CD4-positive, alpha-beta T cell treated with Interleukin-21 for 1 hour (primary cell): ENCODE results near the gene ARL6.

ENCODE experiments used
- DNase-seq: peaks from one replicate; pipeline ENCODE4 v3.0.0-alpha.2; 2020

Gene ARL6, protein sequence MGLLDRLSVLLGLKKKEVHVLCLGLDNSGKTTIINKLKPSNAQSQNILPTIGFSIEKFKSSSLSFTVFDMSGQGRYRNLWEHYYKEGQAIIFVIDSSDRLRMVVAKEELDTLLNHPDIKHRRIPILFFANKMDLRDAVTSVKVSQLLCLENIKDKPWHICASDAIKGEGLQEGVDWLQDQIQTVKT

GRCh38 chr3:97764407-97765238 lies at the start of gene ARL6:
Gene ARL6 (plus strand): TSS chr3:97764758. CDS start chr3:97768108, 3,350 bp downstream.
- peak; percentile 70 for DNase-seq

- peak; percentile 63 for DNase-seq
These were observed 45.3 kb upstream of the ARL6 start for GRCh38 chr3:97719156-97719821.

- DNase-seq = no peak
These were observed 44.1 kb upstream of the ARL6 start for GRCh38 chr3:97720417-97720816.

GRCh38 chr3:97721446-97721845 lies 43.1 kb upstream of the ARL6 start:
- no peak for DNase-seq

DNA sequence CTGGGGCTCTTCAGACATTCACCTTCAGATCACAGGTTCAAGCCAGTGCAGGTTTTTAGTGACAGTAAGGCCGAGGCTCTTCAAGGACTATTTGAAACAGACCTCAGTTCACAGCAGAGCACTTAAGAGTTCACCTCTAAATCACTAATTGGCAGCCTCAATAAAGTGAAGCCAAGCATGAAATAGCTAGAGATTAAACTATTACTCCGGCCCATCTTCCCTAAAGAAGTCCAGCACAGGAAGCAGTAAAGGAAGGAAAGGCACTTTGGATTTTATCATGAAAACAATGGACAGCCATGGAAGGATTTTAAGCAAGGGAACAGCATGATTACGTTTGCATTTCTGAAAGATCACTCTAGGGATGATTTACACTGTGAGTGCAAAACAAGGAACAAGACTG lies 27.6 kb upstream of the ARL6 start:
- no peak for DNase-seq

- DNase-seq = no peak
These were observed 25.8 kb upstream of the ARL6 start for GRCh38 chr3:97738761-97739160.

GRCh38 chr3:97742036-97742435 lies 22.5 kb upstream of the ARL6 start:
- DNase-seq = no peak

- no peak for DNase-seq
These were observed 20.3 kb upstream of the ARL6 start for GRCh38 chr3:97744289-97744688.

DNA sequence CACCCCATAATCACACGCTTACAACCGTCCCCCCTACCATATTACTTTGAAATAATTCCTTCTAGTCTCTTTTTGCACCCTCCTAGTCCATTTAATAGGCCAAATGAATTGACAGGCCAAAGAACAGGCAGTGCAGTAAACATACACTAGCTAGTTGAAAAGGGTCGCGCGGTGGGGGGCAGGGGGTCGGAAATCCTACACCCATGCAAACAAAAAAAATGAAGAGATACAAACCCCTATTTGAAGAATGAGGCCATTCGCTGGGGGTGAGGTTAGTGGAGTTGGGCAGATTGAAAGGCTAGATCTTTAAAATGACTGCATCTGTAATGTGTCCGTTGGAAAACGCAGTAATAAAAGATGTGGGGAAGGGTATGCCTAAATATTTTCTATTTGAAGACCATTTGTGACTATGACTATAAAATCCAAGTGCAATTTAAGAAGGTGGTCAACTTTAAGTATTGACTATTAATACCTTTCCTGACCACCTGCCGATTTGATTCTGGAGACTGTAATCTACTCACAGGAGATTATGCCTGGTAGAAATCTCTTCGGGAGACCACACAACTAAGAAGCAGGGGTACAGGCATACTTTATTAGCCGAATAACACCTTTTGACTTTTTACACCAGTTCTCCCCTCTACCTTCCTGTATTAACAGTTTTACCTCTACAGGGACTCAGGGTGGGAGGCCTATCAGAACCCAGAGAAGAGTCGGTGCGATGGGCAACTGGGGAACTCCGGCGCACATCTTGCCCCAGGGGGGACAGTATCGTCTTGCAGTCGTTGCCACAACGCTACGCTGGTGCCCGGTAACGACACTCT lies 762 bp upstream of the ARL6 start:
- DNase-seq = no peak

DNA sequence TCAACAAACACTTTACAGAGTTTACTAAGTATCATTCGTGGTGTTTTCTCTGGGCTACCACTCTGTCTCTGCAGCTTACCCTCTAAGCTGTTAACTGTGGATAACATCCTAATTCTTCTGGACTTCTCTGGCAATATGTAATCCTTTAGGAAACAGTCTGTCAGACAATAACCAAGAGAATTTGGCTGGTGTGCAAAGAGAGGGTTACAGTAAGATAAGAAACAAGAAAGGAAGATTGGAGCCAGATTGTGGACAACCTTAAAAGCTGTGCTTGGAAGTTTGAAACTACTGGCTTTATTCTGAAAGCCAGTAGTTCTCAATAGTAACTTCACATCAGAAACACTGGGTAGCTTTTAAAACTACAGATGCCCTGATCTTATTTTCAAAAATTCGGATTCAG lies 778 bp downstream of the ARL6 start:
- no peak for DNase-seq

- no peak for DNase-seq
These were observed 8.4 kb downstream of the ARL6 start for GRCh38 chr3:97772926-97773325.

- DNase-seq = no peak
These were observed 13.6 kb downstream of the ARL6 start for GRCh38 chr3:97778152-97778551.

DNA sequence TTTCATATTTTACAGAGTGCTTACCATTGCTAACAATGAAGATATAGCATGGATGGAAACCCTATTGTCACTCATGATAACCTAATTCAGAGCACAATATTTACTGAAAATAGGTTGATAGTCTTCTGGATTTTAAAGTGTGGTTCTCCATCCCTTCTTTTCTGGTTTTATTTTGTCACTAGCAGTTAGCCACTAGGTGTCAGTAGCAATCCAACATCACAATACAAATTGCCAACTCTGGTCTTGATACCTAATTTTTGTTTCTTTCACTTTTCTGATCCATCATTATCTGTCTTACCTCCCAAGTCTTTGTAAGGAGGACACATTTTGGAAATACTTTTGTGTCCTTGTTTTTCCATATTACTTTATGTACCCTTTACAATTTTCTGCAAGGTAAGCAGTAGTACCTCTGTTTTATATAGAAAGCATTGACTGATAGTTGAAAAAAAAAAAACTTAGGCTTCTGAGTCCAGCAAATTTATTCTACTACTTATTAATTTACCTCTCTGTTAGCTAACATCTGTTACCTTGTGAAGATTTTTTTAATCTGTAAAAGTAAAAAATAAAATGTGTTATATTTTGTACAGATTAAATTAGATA lies 29.0 kb downstream of the ARL6 start:
- peak; percentile 71 for DNase-seq

DNA sequence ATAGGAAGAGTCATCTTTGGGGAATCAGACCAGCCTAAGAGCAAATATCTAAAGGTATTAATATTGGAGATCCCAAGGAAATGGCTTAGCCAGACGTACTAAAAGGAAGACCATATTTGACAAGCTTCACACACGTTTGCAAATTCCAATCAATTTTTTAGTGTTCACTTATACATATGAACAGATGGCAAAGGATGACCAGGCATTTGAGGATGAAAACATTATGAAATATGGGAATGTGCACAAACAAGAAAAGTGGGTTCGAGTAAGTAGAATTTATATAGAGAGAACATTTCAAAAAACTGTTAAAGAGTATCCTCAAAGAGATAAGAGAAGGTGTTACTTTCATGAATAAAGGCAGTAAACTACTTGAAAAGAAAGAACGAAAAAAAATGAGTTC lies 31.4 kb downstream of the ARL6 start:
- no peak for DNase-seq

DNA sequence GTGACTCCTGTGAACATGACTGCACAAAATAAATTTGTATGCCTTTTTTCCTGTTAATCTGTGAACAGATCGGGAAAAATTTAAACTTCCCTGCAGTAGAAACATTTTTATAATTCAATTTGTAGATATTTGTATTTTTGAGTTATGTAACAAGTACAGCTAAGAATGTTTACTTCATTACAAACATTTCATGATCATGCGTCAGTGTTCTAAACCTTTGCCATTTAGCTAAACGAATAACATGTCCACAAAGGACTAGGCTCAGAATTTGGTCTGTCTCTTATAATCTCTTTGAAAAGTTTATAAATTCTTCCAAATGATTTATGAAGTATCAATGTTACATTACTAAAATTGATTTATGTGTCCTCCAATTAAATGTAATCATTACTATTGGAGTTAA lies 39.9 kb downstream of the ARL6 start:
- DNase-seq = no peak

DNA sequence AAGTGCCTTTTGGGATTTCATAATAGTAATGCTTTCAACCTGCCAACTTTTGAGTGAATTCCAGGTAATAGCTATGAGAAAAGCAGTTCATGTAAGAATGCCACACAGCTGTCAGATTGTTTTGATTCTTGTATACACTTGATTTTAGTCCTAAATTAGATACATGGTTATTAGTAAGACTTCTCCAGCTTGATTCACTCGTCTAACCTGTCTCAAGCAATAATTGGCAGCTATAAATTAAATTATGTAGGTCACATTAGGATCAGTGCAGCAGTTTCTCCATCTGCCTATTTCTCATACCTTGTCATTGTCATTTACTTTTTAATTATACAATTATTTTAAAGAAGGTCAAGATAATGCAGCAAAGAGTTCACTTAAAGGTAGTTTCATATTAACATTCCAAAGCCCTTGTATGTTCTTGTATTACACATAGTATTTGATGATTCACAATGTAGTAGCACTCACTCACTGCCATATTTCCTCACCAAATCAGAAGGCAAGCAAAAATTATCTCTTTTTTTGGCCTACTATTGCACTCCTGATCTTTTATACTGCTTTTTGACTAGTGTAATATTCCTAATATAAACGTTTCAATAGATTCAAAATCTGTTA lies 46.3 kb downstream of the ARL6 start:
- no peak for DNase-seq

DNA sequence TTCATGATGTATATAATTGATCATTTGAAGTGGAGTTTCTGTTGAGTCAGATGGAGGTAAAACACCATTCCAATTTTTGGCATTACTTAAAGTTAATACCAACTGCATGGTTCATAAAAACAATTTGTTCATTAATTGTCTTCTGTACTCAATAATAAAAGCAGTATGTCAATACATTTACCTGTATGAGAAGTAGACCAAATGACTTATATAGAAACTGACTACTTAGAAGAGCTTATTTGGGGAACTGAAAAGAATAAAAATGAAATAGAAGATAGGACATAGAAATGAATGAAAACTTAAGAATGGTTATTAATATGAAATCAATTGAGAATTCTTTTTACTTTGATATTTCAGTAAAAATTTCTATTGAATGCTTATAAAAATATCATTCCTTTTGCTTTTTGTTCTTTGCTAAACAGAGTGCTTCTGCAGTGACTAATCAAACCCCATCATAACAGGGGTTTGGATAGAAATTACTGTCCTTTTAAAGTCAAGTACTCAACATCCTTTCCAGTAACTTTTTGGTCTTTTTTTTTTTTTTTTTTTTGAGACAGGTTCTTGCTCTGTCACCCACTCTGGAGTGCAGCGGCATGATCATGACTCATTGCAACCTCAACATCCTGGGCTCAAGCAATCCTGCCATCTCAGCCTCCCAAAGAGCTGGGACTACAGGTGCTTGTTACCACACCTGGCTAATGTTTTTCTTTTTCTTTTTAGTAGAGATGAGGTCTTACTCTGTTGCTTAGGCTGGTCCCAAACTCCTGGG lies 50.8 kb downstream of the ARL6 start:
- peak; percentile 9 for DNase-seq

- no peak for DNase-seq
These were observed 52.3 kb downstream of the ARL6 start for GRCh38 chr3:97816811-97817210.

DNA sequence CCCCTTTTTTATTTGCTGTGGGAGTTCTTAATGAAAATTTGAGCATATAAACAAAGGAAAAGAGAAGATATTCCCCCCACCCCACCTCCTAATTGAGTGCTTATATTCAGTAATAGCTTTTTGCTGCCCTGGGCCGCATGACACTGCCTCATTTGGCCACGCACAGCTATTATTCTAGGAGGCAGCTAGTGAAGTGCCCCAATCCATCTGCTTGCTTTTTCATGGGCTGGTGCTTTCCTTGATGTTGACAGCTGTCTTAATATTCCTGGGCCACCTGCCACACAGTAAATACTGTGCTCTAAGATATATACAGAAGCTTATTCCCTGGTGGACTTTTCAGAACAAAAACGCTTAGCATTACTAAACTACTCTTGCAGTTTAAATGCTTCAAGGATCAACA lies 53.4 kb downstream of the ARL6 start:
- no peak for DNase-seq

GRCh38 chr3:97820780-97821179 lies 56.2 kb downstream of the ARL6 start:
- no peak for DNase-seq

GRCh38 chr3:97821287-97821773 lies 56.8 kb downstream of the ARL6 start:
- DNase-seq = no peak
